ENCODE measurements around the gene OR7A10.

The OR7A10 gene

GRCh38 chr19:14848822-14849221, at the start of gene OR7A10:
TSS of gene OR7A10 (minus strand) at chr19:14848922. CDS start at chr19:14841877, 7,045 bp downstream.
- no peak for DNase-seq (ENCODE audit: low read depth)

DNA sequence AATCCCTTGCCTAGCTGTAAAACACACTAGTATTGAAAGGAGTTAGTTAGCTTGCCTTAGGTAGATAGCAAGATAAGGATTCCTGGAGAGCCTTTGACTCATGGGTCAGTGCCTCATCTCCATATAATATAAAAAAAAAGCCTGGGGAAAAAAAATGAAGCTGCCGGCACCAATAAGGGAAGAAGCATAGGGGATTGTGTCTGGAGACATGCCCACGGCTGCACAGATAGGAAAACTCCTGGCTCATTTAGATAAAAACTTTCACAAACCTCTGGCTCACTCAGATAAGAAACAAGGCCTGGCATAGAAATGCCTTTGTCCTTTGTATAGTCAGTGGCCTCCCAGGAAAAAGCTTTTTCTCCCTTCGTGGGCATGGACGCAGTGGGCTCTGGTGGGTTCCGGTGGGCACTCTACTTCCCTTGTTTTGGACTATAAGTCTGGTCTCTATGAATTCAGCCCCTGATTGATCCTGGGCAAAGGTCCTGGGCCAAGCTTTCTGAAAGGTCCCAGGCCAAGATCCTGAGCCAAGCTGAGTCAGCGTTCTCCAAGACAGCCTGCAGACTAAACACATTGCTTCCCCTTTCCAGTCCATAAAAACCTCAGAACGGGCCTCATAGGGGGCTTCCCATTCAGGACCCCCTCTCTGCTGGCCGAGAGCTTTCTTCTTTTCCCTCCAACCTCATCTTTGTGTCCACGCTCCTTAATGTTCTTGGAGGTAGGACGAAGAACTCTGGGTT, 42.1 kb upstream of the OR7A10 start:
- no peak for DNase-seq (ENCODE audit: low read depth)

DNA sequence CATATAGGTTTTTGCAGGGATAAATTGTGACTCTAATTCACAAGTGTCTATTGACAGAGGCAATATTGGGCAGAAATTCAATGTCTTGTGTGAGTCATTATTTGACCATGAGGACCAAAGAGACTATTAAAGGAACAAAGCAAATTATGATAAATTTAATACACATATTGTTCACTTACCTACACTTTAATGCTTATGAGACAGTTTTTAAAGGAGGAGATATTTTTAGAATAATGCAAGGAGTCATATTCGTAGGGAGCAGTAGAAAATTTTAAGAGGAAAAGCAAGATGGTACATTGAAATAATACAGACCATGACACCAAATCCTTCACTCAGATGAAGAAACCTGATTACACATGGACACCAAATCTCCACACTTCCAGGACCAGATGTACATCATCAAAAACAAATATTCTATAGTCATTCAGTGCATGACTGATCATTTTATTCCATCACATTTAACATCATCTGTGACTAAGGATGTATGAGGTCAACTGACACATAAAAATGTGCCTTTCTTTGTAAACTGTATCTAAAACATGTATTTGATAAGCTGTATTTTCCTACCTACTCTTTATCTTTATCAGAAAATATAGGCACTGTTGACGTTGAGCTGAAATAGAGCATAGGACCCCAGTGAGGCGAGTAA, 41.4 kb upstream of the OR7A10 start:
- no peak for DNase-seq (ENCODE audit: low read depth)

GRCh38 chr19:14886032-14886431, 37.3 kb upstream of the OR7A10 start, which contains the start of gene OR7A17:
TSS of gene OR7A17 (minus strand) at chr19:14886132. CDS start at chr19:14881355, 4,777 bp downstream.
- no peak for DNase-seq (ENCODE audit: low read depth)

- no peak for DNase-seq (ENCODE audit: low read depth)
Observed at GRCh38 chr19:14871619-14872230, 23.0 kb upstream of the OR7A10 start.

DNA sequence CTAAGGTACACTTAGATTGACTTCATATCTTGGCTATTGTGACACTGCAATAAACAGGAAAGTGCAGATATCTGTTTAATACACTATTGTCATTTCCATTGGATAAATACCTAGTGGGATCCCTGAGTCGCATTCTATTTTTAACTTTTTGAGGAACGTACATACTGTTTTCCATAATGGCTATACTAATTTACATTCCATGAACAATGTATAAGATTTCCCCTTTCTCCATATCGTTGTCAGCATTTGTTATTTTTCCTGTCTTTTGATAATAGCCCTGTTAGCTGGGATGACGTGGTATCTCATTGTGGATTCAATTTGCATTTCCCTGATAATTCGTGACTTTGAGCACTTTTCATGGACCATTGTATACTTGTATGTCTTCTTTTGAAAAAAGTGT, 19.8 kb upstream of the OR7A10 start:
- no peak for DNase-seq (ENCODE audit: low read depth)

DNA sequence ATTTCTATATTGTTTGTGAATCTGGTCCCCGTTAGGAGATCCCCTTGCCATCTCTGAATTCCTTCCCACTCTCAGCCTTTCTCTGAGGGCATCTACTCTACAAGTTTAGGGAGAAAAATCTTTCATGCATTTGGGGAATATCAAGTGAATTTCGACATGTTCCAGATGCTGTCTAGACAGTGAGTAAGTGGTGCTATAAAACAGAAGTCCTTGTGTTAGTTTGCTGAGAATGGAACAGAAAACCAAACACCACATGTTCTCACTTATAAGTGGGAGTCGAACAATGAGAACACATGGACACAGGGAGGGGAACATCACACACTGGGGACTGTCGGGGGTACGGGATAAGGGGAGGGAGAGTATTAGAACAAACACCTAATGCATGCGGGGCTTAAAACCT, 5.1 kb downstream of the OR7A10 start:
- DNase-seq (ENCODE audit: low read depth): no peak

- no peak for DNase-seq (ENCODE audit: low read depth)
Observed at GRCh38 chr19:14843169-14843568, 5.6 kb downstream of the OR7A10 start.

DNA sequence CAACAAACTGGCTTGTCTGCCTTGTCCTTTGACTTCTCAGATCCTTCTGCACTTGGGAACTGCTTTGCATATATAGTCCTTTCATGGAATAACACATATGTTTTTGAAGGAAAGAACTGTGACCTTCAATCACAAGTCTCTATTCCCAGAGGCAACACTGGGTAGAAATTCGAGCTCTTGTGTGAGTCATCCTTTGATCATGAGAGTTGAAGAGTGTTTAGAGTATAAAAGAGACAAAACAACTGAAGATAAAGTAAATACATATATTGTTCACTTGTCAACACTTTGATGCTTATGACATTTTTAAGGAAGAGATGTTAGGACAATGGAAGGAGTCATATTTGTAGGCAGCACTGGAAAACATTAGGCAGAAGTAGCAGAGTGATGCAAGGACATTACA, 8.5 kb downstream of the OR7A10 start:
- DNase-seq (ENCODE audit: low read depth): no peak

DNA sequence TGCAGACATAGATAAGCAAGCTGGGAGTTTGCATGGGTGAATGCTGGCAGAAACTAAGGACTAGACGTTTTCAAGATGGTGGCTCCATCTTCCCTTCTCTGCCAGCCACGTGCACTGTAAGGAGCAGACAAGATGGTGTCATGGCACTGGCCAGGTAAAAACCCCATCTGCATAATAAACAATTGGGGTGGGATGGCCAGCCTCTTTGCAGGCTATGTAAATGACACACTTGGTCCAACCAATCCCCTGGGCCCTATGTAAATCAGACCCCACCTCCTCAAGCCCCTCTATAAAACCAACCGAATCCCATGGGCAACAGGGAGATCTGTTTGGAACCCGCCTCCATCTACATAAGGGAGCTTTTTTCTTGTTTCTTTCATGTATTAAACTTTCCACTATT, 11.3 kb downstream of the OR7A10 start:
- DNase-seq (ENCODE audit: low read depth): no peak

DNA sequence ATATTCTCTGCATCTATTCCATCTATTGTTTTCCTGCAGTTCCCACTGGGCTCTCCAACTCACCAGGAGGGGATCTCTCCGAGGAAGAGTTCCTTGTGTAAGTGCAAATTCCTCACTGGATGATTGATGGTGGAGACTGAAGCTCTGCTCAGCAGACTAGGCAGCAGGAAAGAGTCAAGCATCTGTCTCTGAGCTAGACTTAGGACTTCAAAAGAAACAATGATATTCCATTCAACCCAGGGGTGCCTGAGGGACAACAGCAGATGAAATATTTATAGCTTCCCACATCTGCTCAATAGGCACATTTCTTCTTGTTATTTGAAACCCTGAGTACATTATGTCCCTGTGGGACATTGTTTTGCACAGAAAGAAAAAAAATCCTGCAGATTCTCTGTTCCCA, 13.7 kb downstream of the OR7A10 start, which contains the start of the genes OR7A5 and OR7C1:
OR7A5 (minus strand) TSS at position 175 of the 400 bp plus-strand sequence. CDS start 6,944 bp downstream, outside the sequence.
OR7C1 (minus strand) TSS at position 175 of the 400 bp plus-strand sequence. CDS start 35,049 bp downstream, outside the sequence.
- DNase-seq (ENCODE audit: low read depth): no peak

DNA sequence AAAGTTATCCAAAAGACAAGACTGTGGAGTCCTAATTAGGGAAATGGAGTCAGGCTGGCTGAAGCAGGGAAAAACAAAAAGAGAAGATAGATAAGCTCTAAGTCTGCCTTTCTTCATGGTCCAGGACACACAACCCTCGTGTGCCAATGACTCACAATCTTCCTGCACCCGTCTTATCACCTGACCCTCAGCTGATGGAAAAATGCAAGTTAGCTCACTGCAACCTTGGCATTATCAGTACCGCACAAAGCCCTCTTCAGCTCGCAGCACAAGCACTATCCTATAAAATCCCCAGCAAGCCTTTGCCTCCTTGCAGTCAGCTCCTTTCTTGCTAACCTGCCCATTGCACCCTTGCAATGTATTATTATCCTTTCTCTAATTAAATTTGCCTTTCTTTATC, 18.0 kb downstream of the OR7A10 start:
- DNase-seq (ENCODE audit: low read depth): no peak

- DNase-seq (ENCODE audit: low read depth): no peak
Observed at GRCh38 chr19:14826006-14826405, 22.7 kb downstream of the OR7A10 start.

GRCh38 chr19:14821937-14822336, 26.8 kb downstream of the OR7A10 start:
- no peak for DNase-seq (ENCODE audit: low read depth)

GRCh38 chr19:14818588-14818987, 30.1 kb downstream of the OR7A10 start:
- no peak for DNase-seq (ENCODE audit: low read depth)

GRCh38 chr19:14817052-14817451, 31.7 kb downstream of the OR7A10 start:
- DNase-seq (ENCODE audit: low read depth): no peak

DNA sequence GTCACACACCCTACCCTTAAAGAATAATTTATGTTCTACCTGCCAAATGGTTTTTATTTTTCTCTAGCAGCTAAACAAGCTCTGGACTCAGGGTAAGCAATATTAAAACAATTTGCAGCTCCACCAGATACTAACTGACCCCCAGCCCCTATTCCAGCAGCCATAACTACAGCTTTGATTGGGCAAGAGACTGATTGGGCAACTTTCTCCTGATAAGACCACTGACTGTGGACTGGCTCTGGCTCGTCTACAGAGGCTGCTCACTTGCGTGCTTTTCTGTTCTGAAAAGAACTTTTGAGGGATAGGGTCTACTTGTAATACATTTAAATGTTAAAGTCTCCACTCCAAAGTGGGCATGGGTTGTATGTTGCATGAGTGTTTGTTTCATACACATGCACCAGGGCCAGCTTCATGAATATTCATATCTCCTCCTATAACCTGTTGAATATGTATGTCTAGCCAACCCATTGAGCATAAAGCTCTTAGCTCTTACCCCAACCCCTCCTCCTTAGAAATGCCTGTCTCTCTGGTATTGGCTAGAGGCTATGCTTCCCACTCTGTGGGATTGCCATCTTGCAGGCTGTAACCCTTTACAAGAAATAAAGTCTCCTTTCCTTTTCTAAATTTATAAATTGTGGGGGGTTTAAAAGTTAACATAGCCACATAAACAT, 33.6 kb downstream of the OR7A10 start:
- DNase-seq (ENCODE audit: low read depth): no peak

DNA sequence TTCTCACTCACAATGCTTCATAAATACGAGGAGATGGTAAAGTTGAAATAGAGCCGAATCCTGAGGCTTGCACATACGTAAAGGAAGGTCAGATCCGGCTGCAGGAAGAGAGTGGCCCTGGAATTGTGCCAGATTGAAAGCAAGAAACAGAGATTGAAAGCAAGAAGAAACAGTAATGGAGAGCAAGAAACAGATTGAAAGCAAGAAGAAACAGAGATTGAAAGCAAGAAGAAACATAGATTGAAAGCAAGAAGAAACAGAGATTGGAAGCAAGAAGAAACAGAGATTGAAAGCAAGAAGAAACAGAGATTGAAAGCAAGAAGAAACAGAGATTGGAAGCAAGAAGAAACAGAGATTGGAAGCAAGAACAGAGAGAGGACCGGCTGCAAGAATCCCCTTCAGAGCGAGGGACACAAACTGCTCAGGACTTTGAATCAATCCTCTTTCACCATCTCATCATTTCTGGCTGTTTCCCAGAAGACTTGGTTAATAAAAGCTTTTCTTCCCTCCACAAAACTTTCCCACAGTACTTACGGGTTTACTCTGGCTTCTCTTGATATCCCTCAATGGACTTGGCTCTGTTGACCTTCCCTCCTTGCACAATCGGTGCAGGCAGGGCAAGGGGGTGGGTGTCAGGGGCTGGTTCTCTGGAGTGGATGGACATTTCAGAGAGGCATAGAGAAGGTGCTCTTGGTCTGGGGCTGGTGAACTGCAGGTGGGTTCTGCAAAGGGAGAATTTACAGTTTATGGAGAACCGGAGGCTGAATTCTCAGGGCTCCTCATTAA, 39.3 kb downstream of the OR7A10 start:
- no peak for DNase-seq (ENCODE audit: low read depth)

- no peak for DNase-seq (ENCODE audit: low read depth)
Observed at GRCh38 chr19:14804765-14805164, 44.0 kb downstream of the OR7A10 start.

DNA sequence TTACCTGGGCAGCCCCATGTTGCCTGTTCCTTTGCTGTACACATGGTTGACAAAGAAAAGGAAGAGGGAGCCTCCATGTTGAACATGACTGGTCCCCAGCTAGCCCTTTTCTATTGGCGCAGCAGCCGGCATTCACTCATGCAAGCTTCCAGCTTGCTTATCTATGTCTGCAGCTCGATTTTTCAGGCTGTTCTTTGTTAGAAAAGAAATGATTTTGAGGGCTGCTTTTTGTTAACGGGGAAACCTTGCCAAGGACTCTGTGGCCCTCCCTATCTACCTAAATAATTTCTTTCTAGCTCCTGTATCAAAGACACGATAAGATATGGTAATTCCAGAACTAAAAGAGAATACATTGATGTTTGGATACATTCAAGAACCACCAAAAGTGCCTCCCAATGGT, 50.0 kb downstream of the OR7A10 start:
- DNase-seq (ENCODE audit: low read depth): no peak

DNA sequence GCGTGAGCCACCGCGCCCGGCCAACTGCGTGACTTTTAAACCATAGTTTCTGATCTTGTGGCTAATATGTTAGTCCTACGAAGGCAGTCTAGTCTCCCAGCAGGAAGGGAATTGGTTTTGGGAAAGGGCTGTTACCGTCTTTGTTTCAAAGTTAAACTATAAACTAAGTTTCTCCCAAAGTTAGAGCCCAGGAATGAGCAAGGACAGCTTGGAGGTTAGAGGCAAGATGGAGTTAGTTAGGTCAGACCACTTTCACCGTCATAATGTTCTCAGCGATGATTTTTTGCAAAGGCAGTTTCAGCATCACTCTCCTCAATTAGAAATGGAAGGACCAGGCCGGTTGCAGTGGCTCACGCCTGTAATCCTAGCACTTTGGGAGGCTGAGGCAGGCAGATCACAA, 52.7 kb downstream of the OR7A10 start:
- DNase-seq (ENCODE audit: low read depth): no peak

Measured in GM04504 (cell line).